GM12878 (cell line): Measurements from ENCODE around the gene GMDS. TPM values are rescaled to one million over a fixed set of nuclear protein-coding genes. Genes with fewer than 3 reads are reported as not detected.

ENCODE experiments used
- ATAC-seq: fragments of 200-7000 bp; cut with Tn5 transposase; 3 replicates; pipeline ENCODE4 v1.9.1; 2020; ENCODE audit warnings: mild to moderate bottlenecking, moderate library complexity
- BruUV-seq: library from RNA; stranded (reverse); fragments of 400-500 nt; replicated peaks from 2 replicates; lab custom pipeline; 2021; lab: Mats Ljungman, UMichigan
- CTCF ChIA-PET: fragments of 300-600 bp; sonication (Branson Sonifier 250); formaldehyde crosslinking; extraction: SDS; loops from one replicate; lab custom pipeline; 2021; ENCODE audit warnings: inconsistent platforms; lab: Yijun Ruan, JAX
- POLR2A ChIA-PET: fragments of 350-600 bp; formaldehyde crosslinking; extraction: SDS; loops from one replicate; lab custom pipeline; 2021; ENCODE audit warnings: inconsistent platforms; lab: Charles Lee
- RAD21 ChIA-PET: fragments of 300-600 bp; sonication (Branson Sonifier 250); formaldehyde crosslinking; loops from one replicate; lab custom pipeline; 2023; ENCODE audit warnings: antibody characterized with exemption; ENCODE audit not compliant: unreplicated experiment; lab: Charles Lee
- SMC1A ChIA-PET: fragments of 300-600 bp; sonication (Branson Sonifier 250); formaldehyde crosslinking; loops from one replicate; lab custom pipeline; 2023; ENCODE audit not compliant: unreplicated experiment, uncharacterized antibody; lab: Charles Lee
- DNase-seq: peaks from one replicate; pipeline ENCODE4 v3.0.0-alpha.2; 2011; ENCODE audit warnings: low read depth, low spot score
- FAIRE-seq: peaks from 3 replicates; lab custom pipeline; 2011; peaks lifted over from hg19 to GRCh38; lab: Jason Lieb, UNC
- H2AFZ ChIP-seq: 2 replicates; pipeline ENCODE4 v1.6.0; 2011; ENCODE audit warnings: low read depth, low read length, control low read depth; ENCODE audit not compliant: control insufficient read depth
- H3K27ac ChIP-seq: 2 replicates; pipeline ENCODE4 v1.5.1; 2011; ENCODE audit warnings: control low read depth; ENCODE audit not compliant: control insufficient read depth, insufficient read depth
- H3K27me3 ChIP-seq, 2 experiments: replicated peaks in 1 of 2; 2 replicates each; pipeline versions ENCODE4 v1.6.0 to v1.6.1; 2011; ENCODE audit warnings: low read length in 1 of 2; ENCODE audit not compliant: control insufficient read depth in 2 of 2, insufficient read depth in 2 of 2
- H3K36me3 ChIP-seq, 2 experiments: 2 replicates each; pipeline ENCODE4 v1.5.1; 2011; ENCODE audit warnings: low read length in 1 of 2; ENCODE audit not compliant: control insufficient read depth in 2 of 2, insufficient read depth in 2 of 2
- H3K4me1 ChIP-seq: 2 replicates; pipeline ENCODE4 v1.6.1; 2011; ENCODE audit warnings: mild to moderate bottlenecking, low read length, moderate library complexity, mixed read lengths; ENCODE audit not compliant: control insufficient read depth, insufficient read depth
- H3K4me2 ChIP-seq: 2 replicates; pipeline ENCODE4 v1.6.0; 2011; ENCODE audit warnings: control low read depth; ENCODE audit not compliant: control insufficient read depth, insufficient read depth
- H3K4me3 ChIP-seq: fragments of 200-600 bp; sonication (generic); 2 replicates; pipeline ENCODE4 v1.5.1; 2016
- H3K79me2 ChIP-seq: 2 replicates; pipeline ENCODE4 v1.6.0; 2011; ENCODE audit warnings: low read length; ENCODE audit not compliant: control insufficient read depth, insufficient read depth
- H3K9ac ChIP-seq: 2 replicates; pipeline ENCODE4 v1.8.0; 2011; ENCODE audit warnings: low read length, control low read depth, mixed read lengths; ENCODE audit not compliant: control insufficient read depth, insufficient read depth
- H3K9me3 ChIP-seq: replicated peaks from 3 replicates; pipeline ENCODE4 v1.5.1; 2011; ENCODE audit warnings: mild to moderate bottlenecking, low read length; ENCODE audit not compliant: control insufficient read depth, insufficient read depth
- H4K20me1 ChIP-seq: 2 replicates; pipeline ENCODE4 v1.6.0; 2011; ENCODE audit not compliant: control insufficient read depth, insufficient read depth
- BHLHE40 ChIP-seq, 2 experiments: fragments of 450-650 bp in 1 of 2; IDR thresholded peaks; 2 replicates each; pipeline ENCODE4 v1.6.1; 2011 to 2017; ENCODE audit warnings: low read depth in 2 of 2, borderline replicate concordance in 1 of 2, improper control_type of control experiment in 1 of 2, low read length in 1 of 2, mild to moderate bottlenecking in 1 of 2
- CBFB ChIP-seq: IDR thresholded peaks from 2 replicates; pipeline ENCODE4 v1.6.1; 2016; ENCODE audit warnings: antibody characterized with exemption, low read depth
- FOXK2 ChIP-seq: fragments of 450-650 bp; IDR thresholded peaks from 2 replicates; pipeline ENCODE4 v1.6.1; 2017; ENCODE audit warnings: mild to moderate bottlenecking, moderate library complexity
- GATAD2B ChIP-seq: fragments of 450-650 bp; conservative IDR thresholded peaks from 2 replicates; pipeline ENCODE4 v1.6.1; 2017; ENCODE audit warnings: low read depth, mild to moderate bottlenecking, moderate library complexity
- JUNB ChIP-seq: IDR thresholded peaks from 2 replicates; pipeline ENCODE4 v1.6.1; 2016; ENCODE audit warnings: antibody characterized with exemption, mild to moderate bottlenecking
- JUND ChIP-seq: IDR thresholded peaks from 2 replicates; pipeline ENCODE4 v1.6.1; 2012; ENCODE audit warnings: low read depth, mild to moderate bottlenecking, low read length, improper control_type of control experiment, moderate library complexity
- NR2C1 ChIP-seq: fragments of 450-650 bp; IDR thresholded peaks from 2 replicates; pipeline ENCODE4 v1.6.1; 2017; ENCODE audit warnings: antibody characterized with exemption, mild to moderate bottlenecking, moderate library complexity
- NR2F1 ChIP-seq: fragments of 450-650 bp; conservative IDR thresholded peaks from 2 replicates; pipeline ENCODE4 v1.6.1; 2017; ENCODE audit warnings: mild to moderate bottlenecking
- PML ChIP-seq: IDR thresholded peaks from 2 replicates; pipeline ENCODE4 v1.6.1; 2012; ENCODE audit warnings: low read length, inconsistent platforms
- YY1 ChIP-seq: IDR thresholded peaks from 2 replicates; pipeline ENCODE4 v1.6.1; 2011; ENCODE audit warnings: low read depth, mild to moderate bottlenecking, low read length
- WGBS: methylation state at CpG from one replicate; pipeline ENCODE4 v1.1.6; 2016; ENCODE audit warnings: low lambda C conversion rate; ENCODE audit not compliant: insufficient replicate concordance, insufficient coverage; ENCODE audit errors: missing lambda C conversion rate; 5-methylcytosine and 5-hydroxymethylcytosine counted together
- in situ Hi-C: fragments of 300-500 bp; cut with MboI; formaldehyde crosslinking; loops from 9 replicates; pipeline ENCODE4 v1.14.3; 2018; ENCODE audit warnings: mixed read lengths
- intact Hi-C: fragments of 100-400 bp; cut with micrococcal nuclease; formaldehyde crosslinking; loops from one replicate; pipeline ENCODE4 v1.14.2; 2022; ENCODE audit not compliant: unreplicated experiment
- polyA plus RNA-seq, 11 experiments: library from polyadenylated mRNA; depleted of rRNA in 4 of 11; unstranded in 6 of 11; stranded (reverse) in 5 of 11; fragments of >200 nt; fragmentation: Nextera tagmentation in 4 of 11; fragmentation: Illumina TruSeq in 1 of 11; extraction: Ambion mirVana in 4 of 11; extraction: Trizol in 1 of 11; gene quantifications; 1 replicate in 1 of 11; 2 replicates in 10 of 11; pipeline versions ENCODE4 v1.2.1 to v1.2.3, GENCODE V29; 2011 to 2016; ENCODE audit warnings: inconsistent platforms in 2 of 11, missing spikeins in 2 of 11, low read depth in 1 of 11
- total RNA-seq, 4 experiments: library from RNA; depleted of rRNA in 3 of 4; stranded (reverse); fragments of >200 nt in 3 of 4; fragmentation: Illumina TruSeq in 1 of 4; extraction: Trizol in 1 of 4; gene quantifications; 2 replicates each; pipeline versions ENCODE4 v1.2.1 to v1.2.3, GENCODE V29; 2013 to 2021
- TF ChIP-seq, protein P1 (sequence below): fragments of 450-650 bp; formaldehyde crosslinking; IDR thresholded peaks from 2 replicates; pipeline ENCODE4 v1.5.0; 2022; ENCODE audit warnings: mild to moderate bottlenecking, missing genetic modification characterization

The GMDS gene
- total and polyA plus RNA-seq, 10 of the 15 experiments (the other 5 are each of a cell fraction or from before 2014, with no cell fraction given) = 0.61 to 53.8 (median 29.3) TPM

DNA sequence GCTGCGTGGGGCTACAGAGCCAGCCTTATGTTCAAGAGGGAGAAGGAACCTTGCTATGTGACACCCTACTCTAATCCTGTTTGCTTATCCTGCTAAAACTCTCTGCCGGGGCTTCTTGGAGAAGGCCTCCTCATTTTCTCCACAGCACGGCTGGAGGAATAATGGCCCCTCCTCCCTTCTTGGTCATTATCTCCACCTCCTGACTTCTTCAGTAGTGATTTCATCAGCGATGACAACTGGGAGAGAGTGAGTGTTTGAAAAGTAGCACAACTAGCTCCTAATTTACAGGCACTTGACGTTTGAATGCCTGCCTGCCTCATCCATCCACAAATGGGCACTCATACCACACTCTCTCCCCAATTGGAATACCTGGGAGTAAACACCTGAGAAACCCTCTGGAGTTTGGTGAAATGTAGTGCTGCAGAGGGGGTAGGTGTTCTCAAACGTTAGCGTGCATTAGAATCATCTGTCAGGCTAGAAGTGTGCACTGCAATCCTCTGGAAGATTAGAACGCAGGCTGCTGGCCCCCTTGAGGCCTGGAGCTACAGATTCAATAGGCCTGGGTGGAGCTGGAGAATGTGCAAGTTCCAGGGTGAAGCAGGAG is 487.2 kb downstream of the GMDS start:
- in situ Hi-C loops = no loop called here

DNA sequence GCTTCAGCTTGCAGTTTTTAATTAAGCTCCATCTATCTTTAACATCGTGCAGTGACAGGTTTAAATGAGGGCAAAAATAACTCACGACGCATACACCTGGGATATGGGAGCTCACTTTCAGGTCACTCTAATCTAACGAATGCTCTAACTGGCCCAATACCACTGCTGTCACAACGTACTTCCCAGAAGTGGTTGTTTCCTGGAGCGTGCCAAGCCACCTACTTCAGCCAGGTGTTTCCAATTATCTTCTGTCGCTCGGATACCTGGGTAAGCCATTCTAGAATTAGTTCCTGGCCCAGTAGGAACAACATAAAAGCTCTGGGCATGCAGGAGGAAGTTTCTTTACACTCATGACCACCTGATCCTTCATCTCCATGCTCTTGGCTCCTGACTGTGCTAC is 488.3 kb downstream of the GMDS start:
- Histone ChIP-seq H3K27ac (no peak overlapping the region), H4K20me1 (no peaks in the 10 kb centered on the region), H3K27me3 (no peaks in the 10 kb centered on the region), H3K9me3 (no peaks in the 10 kb centered on the region; the same call in 2 of the 3 replicates), H3K4me1 (no peaks in the 10 kb centered on the region), H3K4me3 (no peak overlapping the region), H3K4me2 (no peak overlapping the region), H3K79me2 (no peaks in the 10 kb centered on the region), H3K9ac (no peak overlapping the region), H2AFZ (no peak overlapping the region), H3K36me3 (no peaks in the 10 kb centered on the region)
- ATAC-seq = no peak
- ChIA-PET CTCF (no interaction called here), SMC1A (no interaction called here), RAD21 (no interaction called here), POLR2A (no interaction called here)
- intact Hi-C loops = no loop called here
- in situ Hi-C loops = no loop called here
- FAIRE-seq = no peak
- BruUV-seq = no TSS peak
- 89% methylated on average over 8 of the region's 8 CpGs for WGBS
- no peak for DNase-seq
- TF ChIP-seq FOXK2 (no peak), PML (no peak), NR2F1 (no peak), JUND (no peak), GATAD2B (no peak), JUNB (no peak), BHLHE40 (IDR thresholded peaks at IDR 0.05; ENCODE audit: borderline replicate concordance in 1 of 2, low read depth in 2 of 2, low read length in 1 of 2) (no peak), YY1 (no peak), CBFB (no peak)
- TF ChIP-seq, protein P1, sequence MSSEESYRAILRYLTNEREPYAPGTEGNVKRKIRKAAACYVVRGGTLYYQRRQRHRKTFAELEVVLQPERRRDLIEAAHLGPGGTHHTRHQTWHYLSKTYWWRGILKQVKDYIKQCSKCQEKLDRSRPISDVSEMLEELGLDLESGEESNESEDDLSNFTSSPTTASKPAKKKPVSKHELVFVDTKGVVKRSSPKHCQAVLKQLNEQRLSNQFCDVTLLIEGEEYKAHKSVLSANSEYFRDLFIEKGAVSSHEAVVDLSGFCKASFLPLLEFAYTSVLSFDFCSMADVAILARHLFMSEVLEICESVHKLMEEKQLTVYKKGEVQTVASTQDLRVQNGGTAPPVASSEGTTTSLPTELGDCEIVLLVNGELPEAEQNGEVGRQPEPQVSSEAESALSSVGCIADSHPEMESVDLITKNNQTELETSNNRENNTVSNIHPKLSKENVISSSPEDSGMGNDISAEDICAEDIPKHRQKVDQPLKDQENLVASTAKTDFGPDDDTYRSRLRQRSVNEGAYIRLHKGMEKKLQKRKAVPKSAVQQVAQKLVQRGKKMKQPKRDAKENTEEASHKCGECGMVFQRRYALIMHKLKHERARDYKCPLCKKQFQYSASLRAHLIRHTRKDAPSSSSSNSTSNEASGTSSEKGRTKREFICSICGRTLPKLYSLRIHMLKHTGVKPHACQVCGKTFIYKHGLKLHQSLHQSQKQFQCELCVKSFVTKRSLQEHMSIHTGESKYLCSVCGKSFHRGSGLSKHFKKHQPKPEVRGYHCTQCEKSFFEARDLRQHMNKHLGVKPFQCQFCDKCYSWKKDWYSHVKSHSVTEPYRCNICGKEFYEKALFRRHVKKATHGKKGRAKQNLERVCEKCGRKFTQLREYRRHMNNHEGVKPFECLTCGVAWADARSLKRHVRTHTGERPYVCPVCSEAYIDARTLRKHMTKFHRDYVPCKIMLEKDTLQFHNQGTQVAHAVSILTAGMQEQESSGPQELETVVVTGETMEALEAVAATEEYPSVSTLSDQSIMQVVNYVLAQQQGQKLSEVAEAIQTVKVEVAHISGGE (CRISPR knock-in tag) = no peak

More for the DNA sequence above, 487.2 kb downstream of the GMDS start:
- TF ChIP-seq NR2C1 = no peak
- H3K79me2 ChIP-seq = no peaks in the 10 kb centered on the region
- no peak for FAIRE-seq
- ChIA-PET CTCF (no interaction called here), POLR2A (no interaction called here), SMC1A (interaction anchor here (1.2 kb wide), 1 partner anchor 30 kb away, joined by 3 read pairs; no protein-coding TSS in a partner anchor), RAD21 (no interaction called here)
- no peak for ATAC-seq
- no peak overlapping the region for H2AFZ ChIP-seq
- DNase-seq = no peak
- no peaks in the 10 kb centered on the region for H3K4me1 ChIP-seq
- H4K20me1 ChIP-seq = no peaks in the 10 kb centered on the region
- no peaks in the 10 kb centered on the region for H3K36me3 ChIP-seq
- H3K27ac ChIP-seq = no peak overlapping the region
- intact Hi-C loops = no loop called here
- H3K4me2 ChIP-seq = no peak overlapping the region
- H3K4me3 ChIP-seq = no peak overlapping the region
- H3K9ac ChIP-seq = no peak overlapping the region
- WGBS = 78% methylated on average over 8 of the region's 8 CpGs
- H3K27me3 ChIP-seq = no peaks in the 10 kb centered on the region
- H3K9me3 ChIP-seq = no peaks in the 10 kb centered on the region
- BruUV-seq = no TSS peak
